ENCODE results near the gene LPP. TPM values are rescaled to one million over a fixed set of nuclear protein-coding genes. Genes with fewer than 3 reads are reported as not detected.
A peak's percentile ranks its signal among the peaks of the same experiment; 100 is the strongest.

LPP gene
- total and polyA plus RNA-seq, 2 of the 13 experiments (the other 11 are each of a cell fraction or from before 2014, with no cell fraction given): 19.2 to 29.9 TPM

GRCh38 chr3:188153437-188154013 is 432 bp upstream of the LPP start (continued):
- TF ChIP-seq DBP (CRISPR knock-in tag; IDR thresholded peaks at IDR 0.05; ENCODE audit: not compliant biosample characterization) (peak; percentile 31), HINFP (CRISPR knock-in tag; IDR thresholded peaks at IDR 0.05; ENCODE audit: low read depth) (0 out of 2 replicates have a peak, but pooled peaks have one; percentile 51), HBP1 (CRISPR knock-in tag; IDR thresholded peaks at IDR 0.05; ENCODE audit: low read depth) (0 out of 2 replicates have a peak, but pooled peaks have one; percentile 21), HIVEP1 (CRISPR knock-in tag; IDR thresholded peaks at IDR 0.05) (peak; percentile 73; the same call in 1 of the 2 replicates), WIZ (CRISPR knock-in tag; IDR thresholded peaks at IDR 0.05) (no peak), ZZZ3 (CRISPR knock-in tag; IDR thresholded peaks at IDR 0.05; ENCODE audit: borderline replicate concordance) (no peak), ZFP82 (CRISPR knock-in tag; IDR thresholded peaks at IDR 0.05; ENCODE audit: borderline replicate concordance) (0 out of 2 replicates have a peak, but pooled peaks have one; percentile 30), ZFP90 (CRISPR knock-in tag; IDR thresholded peaks at IDR 0.05; ENCODE audit: borderline replicate concordance) (peak; percentile 32; the same call in 1 of the 2 replicates), SOX5 (CRISPR knock-in tag; IDR thresholded peaks at IDR 0.05; ENCODE audit: borderline replicate concordance) (peak; percentile 27; the same call in 1 of the 2 replicates), FOSL2 (CRISPR knock-in tag; IDR thresholded peaks at IDR 0.05) (peak; percentile 46), ZNF777 (CRISPR knock-in tag; IDR thresholded peaks at IDR 0.05) (0 out of 2 replicates have a peak, but pooled peaks have one; percentile 33), E2F2 (CRISPR knock-in tag; IDR thresholded peaks at IDR 0.05; ENCODE audit: borderline replicate concordance) (no peak), NR2F2 (IDR thresholded peaks at IDR 0.05; ENCODE audit: borderline replicate concordance, low read depth) (no peak; the same call in 1 of the 2 replicates), RFXAP (CRISPR knock-in tag; IDR thresholded peaks at IDR 0.05; ENCODE audit: borderline replicate concordance) (no peak), HDAC2 (CRISPR knock-in tag; IDR thresholded peaks at IDR 0.05) (0 out of 2 replicates have a peak, but pooled peaks have one; percentile 32), ZKSCAN5 (CRISPR knock-in tag; IDR thresholded peaks at IDR 0.05) (no peak), ZBTB20 (CRISPR knock-in tag; IDR thresholded peaks at IDR 0.05; ENCODE audit: borderline replicate concordance, low read depth) (peak; percentile 54; the same call in 1 of the 2 replicates), GLMP (CRISPR knock-in tag; IDR thresholded peaks at IDR 0.05; ENCODE audit: borderline replicate concordance) (no peak), NCOA2 (CRISPR knock-in tag; IDR thresholded peaks at IDR 0.05) (peak; percentile 37), SYNCRIP (IDR thresholded peaks at IDR 0.05; ENCODE audit: insufficient read depth, low read depth, low read length) (no peak)
